Measurements from ENCODE around the gene FAM78A.
A peak's percentile ranks its signal among the peaks of the same experiment; 100 is the strongest.

Gene FAM78A

GRCh38 chr9:131291795-131292315, 15.5 kb upstream of the FAM78A start:
- H3K27me3 ChIP-seq (replicated peaks) = no peaks in the 10 kb centered on the region
- no peaks in the 10 kb centered on the region for H3K36me3 ChIP-seq (replicated peaks)
- in situ Hi-C loops (cut with HindIII; ENCODE audit: low pct_ligation_motif_present, low sequenced_read_pairs) = no loop called here
- no peak overlapping the region for H3K27ac ChIP-seq
- H3K4me3 ChIP-seq (ENCODE audit: low read depth, low read length) = no peak overlapping the region
- no peak for DNase-seq
- TF ChIP-seq, protein P1, sequence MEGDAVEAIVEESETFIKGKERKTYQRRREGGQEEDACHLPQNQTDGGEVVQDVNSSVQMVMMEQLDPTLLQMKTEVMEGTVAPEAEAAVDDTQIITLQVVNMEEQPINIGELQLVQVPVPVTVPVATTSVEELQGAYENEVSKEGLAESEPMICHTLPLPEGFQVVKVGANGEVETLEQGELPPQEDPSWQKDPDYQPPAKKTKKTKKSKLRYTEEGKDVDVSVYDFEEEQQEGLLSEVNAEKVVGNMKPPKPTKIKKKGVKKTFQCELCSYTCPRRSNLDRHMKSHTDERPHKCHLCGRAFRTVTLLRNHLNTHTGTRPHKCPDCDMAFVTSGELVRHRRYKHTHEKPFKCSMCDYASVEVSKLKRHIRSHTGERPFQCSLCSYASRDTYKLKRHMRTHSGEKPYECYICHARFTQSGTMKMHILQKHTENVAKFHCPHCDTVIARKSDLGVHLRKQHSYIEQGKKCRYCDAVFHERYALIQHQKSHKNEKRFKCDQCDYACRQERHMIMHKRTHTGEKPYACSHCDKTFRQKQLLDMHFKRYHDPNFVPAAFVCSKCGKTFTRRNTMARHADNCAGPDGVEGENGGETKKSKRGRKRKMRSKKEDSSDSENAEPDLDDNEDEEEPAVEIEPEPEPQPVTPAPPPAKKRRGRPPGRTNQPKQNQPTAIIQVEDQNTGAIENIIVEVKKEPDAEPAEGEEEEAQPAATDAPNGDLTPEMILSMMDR (IDR thresholded peaks at IDR 0.05; ENCODE audit: low read depth, low read length, missing control alignments) = no peak

DNA sequence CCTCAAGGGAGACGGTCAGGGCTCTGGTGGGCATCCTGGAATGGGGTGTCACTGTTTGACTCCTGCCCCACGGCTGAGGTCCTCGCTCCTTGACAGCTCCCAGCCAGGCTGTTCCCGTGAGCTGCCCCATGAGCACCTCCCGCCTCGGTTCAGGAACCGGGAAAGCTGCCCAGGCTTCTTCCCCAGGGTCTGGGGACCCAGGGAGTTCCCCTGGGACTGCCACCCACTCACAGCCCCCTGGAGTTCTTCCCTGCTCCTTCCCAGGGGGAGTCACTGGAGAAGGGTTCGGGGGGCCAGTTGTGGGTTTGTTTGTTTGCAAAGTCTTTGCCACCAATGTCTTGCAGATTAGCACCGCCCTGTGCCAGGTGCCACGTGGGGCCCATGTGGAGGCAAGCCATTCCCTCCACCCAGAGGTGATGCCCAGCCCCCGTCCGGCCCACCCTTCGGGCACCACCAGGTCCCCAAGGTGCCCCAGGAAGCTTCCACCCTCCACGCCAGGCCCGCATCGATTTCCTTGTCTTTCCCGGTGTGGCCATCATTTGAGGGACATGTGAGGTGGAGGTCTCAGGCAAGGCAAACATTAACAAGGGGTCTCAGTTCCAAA, 14.6 kb upstream of the FAM78A start:
- Histone ChIP-seq H3K36me3 (replicated peaks) (no peaks in the 10 kb centered on the region), H3K4me3 (ENCODE audit: low read depth, low read length) (no peak overlapping the region), H3K27me3 (replicated peaks) (no peaks in the 10 kb centered on the region), H3K27ac (no peak overlapping the region)
- no peak for DNase-seq
- in situ Hi-C loops (cut with HindIII; ENCODE audit: low pct_ligation_motif_present, low sequenced_read_pairs) = no loop called here
- TF ChIP-seq, protein P1 (IDR thresholded peaks at IDR 0.05; ENCODE audit: low read depth, low read length, missing control alignments) = no peak

- Histone ChIP-seq H3K27ac (no peak overlapping the region), H3K36me3 (replicated peaks) (no peaks in the 10 kb centered on the region), H3K4me3 (ENCODE audit: low read depth, low read length) (peak overlapping the region; percentile 48), H3K27me3 (replicated peaks) (no peaks in the 10 kb centered on the region)
- DNase-seq = no peak
- in situ Hi-C loops (cut with HindIII; ENCODE audit: low pct_ligation_motif_present, low sequenced_read_pairs) = no loop called here
- TF ChIP-seq, protein P1 (IDR thresholded peaks at IDR 0.05; ENCODE audit: low read depth, low read length, missing control alignments) = no peak
These were observed 13.9 kb upstream of the FAM78A start for GRCh38 chr9:131290036-131290766.

- no peaks in the 10 kb centered on the region for H3K27me3 ChIP-seq (replicated peaks)
- peak; percentile 43 for DNase-seq
- no peaks in the 10 kb centered on the region for H3K36me3 ChIP-seq (replicated peaks)
- H3K27ac ChIP-seq = no peak within 1 kb of the TSS
- TF ChIP-seq, protein P1 (IDR thresholded peaks at IDR 0.05; ENCODE audit: low read depth, low read length, missing control alignments) = no peak
- peak within 1 kb of the TSS; percentile 48 for H3K4me3 ChIP-seq (ENCODE audit: low read depth, low read length)
- in situ Hi-C loops (cut with HindIII; ENCODE audit: low pct_ligation_motif_present, low sequenced_read_pairs) = no loop called here
These were observed 13.2 kb upstream of the FAM78A start, which contains the start of gene PLPP7 for GRCh38 chr9:131289301-131290035. Gene PLPP7 (plus strand): TSS chr9:131289723. CDS start chr9:131289998, 275 bp downstream.

DNA sequence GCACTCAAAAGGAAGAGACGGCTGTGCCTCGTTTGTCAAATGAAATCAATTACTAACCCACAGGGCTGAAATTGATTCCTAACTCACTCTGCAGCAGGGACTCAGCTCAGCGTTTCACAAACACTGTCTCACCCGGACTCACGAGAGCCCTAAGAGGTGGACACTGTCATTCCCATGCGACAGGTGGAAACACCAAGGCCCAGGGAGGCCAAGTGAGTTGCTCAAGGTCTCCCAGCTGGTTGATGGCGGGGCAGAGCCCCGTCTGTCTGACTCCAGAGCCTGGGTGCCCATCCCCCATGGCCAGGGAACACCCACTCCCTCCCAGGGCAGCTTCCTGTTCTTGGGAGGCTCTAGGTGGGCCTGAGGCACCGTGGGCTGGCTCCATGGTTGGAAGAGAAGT, 11.9 kb upstream of the FAM78A start:
- DNase-seq = no peak
- no peaks in the 10 kb centered on the region for H3K36me3 ChIP-seq (replicated peaks)
- TF ChIP-seq, protein P1 (IDR thresholded peaks at IDR 0.05; ENCODE audit: low read depth, low read length, missing control alignments) = no peak
- no peak overlapping the region for H3K27ac ChIP-seq
- H3K4me3 ChIP-seq (ENCODE audit: low read depth, low read length) = no peak overlapping the region
- in situ Hi-C loops (cut with HindIII; ENCODE audit: low pct_ligation_motif_present, low sequenced_read_pairs) = no loop called here
- H3K27me3 ChIP-seq (replicated peaks) = peaks cover 1% of the 10 kb centered on the region
